ENCODE results near the gene TLR6.

TLR6 gene, protein sequence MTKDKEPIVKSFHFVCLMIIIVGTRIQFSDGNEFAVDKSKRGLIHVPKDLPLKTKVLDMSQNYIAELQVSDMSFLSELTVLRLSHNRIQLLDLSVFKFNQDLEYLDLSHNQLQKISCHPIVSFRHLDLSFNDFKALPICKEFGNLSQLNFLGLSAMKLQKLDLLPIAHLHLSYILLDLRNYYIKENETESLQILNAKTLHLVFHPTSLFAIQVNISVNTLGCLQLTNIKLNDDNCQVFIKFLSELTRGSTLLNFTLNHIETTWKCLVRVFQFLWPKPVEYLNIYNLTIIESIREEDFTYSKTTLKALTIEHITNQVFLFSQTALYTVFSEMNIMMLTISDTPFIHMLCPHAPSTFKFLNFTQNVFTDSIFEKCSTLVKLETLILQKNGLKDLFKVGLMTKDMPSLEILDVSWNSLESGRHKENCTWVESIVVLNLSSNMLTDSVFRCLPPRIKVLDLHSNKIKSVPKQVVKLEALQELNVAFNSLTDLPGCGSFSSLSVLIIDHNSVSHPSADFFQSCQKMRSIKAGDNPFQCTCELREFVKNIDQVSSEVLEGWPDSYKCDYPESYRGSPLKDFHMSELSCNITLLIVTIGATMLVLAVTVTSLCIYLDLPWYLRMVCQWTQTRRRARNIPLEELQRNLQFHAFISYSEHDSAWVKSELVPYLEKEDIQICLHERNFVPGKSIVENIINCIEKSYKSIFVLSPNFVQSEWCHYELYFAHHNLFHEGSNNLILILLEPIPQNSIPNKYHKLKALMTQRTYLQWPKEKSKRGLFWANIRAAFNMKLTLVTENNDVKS
- total RNA-seq = 4.9 reads per million, percentile 19 among the genes with 10 or more reads in this experiment

DNA sequence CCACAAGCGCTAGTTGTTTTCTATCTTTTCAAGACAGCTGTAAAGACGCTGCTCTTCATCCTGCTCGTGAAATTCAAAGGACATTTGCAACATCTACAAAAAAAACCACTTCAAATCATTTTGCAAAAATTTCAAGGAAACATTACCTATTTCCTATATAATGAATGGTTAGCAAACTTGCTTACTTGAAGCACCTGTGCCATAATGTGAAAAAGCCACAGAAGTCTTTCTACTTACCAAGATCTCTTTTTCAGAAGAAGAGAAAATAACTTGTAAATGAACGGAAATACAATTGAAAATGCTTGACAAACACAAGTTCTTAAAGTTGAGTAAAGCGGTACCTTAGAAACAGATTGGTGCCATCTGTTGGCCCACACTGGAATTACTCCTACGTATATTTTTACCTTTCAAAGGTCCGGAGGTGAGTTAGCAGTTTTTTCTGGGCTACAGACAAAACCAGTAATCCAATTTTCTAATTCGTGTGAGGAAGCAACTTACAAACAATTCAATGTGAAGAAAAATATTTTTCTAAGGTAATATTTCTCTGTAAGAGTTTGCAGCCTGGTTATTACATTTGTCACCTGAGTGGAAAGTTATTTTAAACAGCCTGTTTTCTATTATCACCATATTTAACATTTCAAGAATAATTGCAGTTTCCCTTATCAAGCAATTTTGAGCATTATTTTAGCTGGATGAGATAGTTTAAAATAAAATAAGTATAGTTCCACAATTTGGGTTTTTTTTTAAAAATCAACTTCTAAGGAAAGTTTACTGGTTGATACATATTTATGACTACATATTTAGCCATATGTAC, at the start of gene TLR6:
TLR6 (minus strand) TSS at position 294 of the 814 bp plus-strand sequence. CDS start 27,344 bp downstream, outside the sequence.
- peak; percentile 57 for DNase-seq

DNA sequence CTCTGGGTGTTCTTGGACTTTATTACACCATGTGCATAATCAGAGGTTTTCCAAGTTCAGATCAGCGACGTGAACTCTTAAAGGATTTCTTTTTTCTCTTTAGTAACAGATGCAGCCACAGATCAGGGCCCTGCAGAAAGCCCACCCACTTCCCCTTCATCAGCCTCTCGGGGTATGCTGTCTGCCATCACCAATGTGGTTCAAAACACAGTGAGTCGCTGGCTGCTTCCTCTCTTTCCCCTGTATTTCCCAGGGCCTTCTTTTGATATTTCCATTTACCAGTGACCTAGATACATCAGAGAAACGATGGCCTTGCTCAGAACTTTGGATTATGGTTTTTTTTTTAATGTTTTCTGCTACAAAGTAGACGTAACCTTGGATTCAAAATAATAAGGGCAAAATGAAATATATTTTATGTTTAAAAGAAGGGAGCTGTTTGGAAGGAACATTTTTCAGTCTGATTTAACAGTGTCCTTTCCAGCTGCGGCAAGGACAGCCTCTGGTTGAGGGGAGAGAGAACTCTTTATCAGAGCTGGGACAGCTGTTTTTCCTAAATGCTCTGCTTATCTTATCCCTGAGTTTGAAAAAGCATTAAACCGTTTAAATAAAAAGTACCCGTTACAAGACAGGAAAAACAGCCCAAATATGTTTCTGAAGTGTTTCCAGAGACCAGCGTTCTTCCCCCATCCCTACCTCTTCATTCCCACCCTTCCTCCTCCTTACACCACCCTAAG, 49.2 kb upstream of the TLR6 start:
- no peak for DNase-seq

DNA sequence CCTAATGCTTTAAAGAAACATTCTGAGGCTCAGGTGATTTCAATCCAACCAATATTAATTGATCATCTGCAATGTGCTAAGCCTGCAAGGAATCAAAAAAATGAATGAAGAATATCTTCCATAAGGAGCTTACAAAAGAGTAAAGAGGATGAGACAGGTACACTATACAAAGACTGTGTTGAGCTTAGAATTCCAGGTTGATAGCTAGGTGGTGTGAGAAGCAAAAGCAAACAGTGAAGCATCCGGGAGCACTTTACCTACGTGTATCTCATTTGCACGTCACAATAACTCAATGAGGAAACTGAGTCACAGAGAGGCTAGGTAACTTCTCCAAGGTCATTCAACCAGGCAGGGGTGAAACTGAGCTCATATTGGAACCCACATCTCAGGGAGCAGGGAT, 48.1 kb upstream of the TLR6 start:
- no peak for DNase-seq

DNA sequence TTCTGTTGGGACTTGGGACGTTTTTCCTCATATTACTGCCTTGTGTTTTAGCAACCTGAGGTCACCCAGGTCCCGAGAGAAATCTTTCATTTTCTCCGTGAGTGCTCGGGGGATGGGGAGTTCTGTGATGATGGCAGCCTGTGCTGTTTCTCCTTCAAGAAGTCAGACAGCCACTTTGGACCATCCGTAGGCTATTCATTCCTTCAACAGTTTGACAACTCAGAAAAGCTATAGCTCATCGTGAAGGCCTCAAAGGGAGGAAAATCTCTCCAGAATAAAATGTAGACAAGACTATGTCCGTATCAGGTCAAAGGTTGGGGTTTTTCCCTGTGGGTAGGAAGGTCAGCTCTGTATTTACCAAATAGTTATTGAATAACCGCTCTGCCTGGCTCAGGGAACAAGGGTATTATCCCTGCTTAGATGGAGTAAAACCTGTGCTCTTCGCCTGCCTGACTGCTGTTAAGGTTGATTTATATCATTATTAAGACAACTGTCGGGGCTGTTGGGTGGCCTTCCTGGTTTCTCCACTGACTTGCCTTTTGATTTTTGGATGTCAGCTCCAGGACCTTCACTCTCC, 47.6 kb upstream of the TLR6 start:
- DNase-seq = no peak

DNA sequence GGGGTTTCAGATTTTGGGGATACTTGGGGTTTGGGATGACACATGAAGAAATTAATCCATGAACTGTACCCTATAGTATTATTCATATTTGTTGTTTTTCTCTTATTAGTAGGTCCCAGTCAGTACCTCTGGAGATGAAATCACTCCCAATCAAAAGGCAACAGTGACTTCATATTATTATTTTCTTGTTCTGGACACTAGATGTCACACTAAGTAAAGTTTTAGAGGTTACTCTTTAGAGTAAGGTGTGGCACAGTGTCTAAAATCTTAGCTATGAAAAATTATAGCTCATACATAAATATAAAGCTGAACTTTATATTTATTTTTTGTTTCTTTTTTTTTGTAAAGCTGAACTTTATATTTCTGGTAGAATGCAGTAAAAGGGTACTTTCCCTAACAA, 46.1 kb upstream of the TLR6 start:
- DNase-seq = no peak

DNA sequence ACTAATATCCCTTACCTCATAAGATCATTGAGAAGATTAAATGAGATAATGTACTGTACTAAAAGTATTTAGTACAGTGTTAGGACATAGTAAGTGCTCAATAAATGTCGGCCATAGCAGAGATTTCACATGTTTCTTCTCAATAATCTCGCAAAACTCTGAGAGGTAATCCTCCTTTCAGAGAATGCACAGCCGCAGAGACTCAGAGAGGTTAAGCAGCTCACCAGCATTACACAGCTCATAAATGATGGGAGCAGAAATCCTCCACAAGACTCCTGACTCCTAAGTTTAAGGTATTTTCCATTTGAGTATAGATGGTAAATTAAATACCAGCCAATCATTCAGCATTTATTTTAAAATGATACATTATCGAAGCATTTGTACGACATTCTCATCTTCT, 45.6 kb upstream of the TLR6 start:
- no peak for DNase-seq

DNA sequence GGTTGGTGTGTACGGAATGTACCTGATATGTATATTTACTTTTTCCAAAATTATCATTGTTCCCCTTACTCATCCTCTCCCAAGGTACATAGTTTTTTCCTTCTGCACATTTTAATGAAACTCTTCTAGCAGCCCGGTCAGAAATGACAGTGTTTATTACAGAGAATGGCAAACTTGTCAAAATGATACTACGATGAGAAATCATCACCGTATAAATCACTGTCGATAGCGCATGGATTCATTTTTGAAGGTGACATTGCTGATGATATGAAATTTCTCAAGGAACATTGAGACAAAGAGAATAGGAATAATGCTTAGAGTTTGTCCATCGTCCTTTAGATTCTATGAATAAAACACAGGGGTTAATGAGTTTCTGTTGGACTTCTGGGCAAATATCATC, 41.6 kb upstream of the TLR6 start:
- DNase-seq = no peak

DNA sequence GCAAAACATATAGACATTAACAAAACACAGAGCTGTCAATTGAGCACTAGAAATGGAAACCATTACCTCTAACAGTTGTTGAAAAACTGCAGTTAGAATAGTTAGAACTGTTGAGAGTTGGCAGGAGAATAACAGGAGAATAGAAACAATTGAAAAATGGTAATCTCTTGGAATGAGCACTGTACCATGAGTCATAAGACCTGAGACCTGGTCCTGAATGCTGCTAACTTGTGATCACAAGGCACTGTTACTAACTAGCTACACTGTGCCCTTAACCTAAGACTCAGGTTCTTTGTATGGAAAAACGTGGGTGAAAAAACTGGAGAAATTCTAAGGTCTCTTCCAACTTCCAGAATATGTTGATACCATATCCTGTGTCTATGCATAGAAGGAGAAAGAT, 40.3 kb upstream of the TLR6 start:
- DNase-seq = no peak

DNA sequence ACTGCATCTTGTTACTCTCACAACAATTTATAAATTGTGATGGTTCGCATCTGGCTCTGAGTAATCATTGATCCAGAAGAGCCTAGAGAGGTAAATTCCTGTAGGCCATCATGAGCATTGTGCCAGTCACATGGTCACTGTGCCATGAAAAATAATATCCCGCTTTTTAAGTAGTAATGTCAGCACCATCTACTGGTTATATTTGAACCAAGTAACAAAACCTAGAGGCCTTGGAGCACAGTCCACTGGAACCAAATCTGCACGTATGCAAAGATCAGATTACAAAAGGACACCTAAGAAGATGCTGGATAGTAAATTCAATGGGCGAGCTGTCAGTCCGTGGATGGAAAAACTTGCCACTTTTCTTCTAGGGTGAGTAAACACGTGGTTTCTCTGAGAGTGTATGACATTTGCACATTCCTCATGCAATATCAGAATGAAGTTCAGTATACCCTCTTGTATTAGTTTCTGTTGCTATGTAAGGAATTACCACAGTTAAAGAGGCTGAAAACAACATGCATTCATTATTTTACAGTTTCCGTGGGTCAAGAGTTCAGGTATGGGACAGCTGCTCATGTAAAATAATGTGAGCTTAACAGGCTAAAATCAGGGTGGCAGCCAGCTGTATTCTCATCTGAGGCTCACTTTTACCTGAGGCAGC, 37.8 kb upstream of the TLR6 start:
- DNase-seq = no peak

DNA sequence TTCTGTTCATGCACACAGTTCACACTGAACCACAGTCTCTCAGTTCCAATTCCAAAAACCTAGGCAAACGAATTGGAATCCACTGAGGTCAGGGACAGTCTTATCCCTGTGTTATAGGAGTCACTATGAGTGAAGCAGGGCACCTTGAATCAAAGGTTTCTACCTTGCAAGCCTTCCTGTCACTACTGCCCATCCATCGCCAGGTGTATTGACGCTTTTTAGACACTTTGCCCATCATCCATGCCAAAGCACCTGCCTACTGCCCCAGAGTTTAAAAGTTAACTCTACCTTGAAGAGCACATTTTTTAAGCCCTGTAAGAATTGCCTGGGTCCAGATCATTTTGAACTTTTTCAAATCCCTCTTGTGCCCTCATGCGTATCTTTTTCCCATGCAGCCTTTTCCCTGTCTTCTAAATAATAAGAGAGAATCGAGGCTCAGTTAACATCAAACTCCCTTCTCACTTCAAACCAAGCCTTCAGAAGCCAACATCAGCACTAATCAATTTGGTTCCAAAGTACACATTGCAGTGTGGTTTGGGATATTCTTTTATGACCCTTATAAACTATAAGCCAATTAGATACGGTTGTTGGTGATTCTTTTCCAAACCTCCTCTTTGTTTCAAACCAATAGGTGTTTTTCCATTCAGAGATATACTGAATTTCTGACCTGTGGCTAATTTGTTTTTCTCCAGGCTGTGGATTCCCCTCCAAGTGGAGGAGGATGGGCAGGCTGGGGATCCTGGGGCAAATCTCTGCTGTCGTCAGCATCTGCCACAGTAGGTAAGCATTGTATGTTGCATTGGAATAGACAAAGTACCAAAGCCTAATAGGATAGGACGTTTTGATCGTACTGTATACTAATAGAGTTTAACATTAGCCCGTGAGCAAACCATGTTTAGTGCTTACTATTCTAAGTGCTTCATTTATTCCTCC, 34.7 kb upstream of the TLR6 start:
- no peak for DNase-seq

DNA sequence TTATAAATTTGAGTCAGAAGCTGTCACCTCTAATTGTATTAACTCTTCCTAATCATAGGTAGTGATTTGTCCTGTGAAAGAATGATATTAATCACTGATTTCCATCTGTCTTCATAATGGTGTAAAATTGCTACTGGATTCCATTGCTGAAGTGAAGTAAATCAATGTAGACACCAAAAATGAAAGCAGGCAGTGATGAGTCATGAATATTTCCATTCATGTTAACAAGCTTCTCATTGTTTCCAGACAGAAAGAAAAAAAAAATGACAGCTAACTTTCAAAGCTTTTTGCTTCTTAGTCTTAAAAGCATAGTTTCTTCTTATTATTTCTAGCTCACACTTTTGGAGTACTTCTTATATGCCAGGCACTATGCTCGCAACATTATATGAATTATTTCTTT, 32.5 kb upstream of the TLR6 start:
- DNase-seq = no peak

DNA sequence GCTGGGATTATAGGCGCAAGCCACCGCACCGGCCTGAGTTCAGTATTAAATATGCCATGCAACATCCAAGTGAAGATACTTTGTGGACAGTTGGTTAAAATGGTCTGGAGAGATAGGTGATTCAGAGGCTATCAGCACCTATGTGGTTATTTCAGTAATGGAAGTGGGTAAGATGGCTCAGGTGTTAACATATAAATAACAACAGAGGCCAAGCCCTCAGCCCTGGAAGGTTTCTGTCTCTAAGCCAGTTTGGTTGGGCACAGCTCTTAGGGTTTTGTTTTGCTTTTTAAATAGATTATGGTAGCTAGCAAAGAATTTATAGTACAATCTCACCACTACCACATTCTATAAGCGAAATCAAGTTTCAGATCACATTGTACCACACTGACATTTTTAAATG, 27.6 kb upstream of the TLR6 start:
- no peak for DNase-seq

DNA sequence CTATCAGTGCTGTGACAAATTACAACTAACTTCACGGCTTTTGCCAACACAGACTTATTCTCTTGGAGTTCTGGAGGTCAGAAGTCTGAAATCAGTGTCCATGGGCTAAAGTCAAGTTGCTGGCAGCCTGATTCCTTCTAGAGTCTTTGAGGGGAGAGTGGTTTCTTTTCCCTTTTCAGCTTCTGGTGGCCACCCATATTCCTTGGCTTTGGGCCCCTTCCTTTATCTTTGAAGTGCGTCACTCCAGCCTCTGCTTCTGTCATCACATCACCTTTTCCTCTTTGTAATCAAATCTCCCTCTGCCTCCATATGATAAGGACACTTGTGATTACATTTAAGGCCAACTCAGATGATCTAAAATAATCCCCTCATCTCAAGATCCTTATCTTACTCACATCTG, 20.0 kb upstream of the TLR6 start:
- no peak for DNase-seq

DNA sequence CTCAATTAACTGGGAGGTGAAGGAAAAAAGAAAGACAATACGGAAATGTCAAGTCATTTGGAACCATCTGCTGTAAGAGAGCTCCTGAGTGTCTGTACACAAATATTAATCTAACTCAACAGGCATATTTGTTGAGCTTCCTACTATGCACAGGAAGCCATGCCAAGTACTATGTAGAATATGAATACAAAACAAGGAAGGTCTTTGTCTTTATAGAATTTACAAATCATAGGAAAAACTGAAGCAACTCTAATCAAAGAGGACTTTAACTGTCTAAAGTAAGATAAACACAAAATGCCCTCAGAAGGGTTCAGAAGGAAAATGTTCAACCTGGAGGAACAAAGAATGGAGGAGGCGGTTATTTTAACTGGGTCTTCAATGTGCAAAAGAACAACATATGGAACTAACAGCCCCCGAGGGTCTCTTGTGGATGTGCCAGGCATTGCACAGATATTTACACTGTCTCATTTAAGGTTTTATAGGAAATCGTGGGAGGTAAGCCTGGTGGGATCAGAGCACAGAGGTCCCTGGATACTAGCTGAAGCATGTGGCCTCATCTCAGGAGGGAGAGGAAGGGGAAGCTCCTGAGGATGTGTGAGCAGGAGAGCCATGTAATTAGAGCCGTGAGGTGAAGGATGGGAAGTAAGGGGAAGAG, 16.8 kb upstream of the TLR6 start:
- no peak for DNase-seq

DNA sequence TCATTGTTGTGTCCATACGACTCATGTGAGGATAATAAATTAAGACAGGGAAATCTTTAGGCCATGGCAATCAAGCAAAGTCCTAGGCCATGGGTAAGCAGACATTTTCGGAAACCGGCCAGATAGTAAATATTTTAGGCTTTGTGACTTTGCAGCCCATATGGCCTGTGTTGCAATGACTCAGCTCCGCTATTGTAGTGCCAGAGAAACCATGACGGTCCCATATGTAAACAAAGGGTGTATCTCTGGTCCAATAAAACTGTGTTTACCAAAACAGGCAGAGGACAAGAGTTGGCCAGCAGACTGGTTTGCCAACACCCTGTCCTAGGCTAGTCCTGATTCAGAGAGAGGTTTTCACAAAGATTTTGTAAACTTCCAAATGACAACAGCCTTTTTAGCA, 16.0 kb upstream of the TLR6 start:
- no peak for DNase-seq

DNA sequence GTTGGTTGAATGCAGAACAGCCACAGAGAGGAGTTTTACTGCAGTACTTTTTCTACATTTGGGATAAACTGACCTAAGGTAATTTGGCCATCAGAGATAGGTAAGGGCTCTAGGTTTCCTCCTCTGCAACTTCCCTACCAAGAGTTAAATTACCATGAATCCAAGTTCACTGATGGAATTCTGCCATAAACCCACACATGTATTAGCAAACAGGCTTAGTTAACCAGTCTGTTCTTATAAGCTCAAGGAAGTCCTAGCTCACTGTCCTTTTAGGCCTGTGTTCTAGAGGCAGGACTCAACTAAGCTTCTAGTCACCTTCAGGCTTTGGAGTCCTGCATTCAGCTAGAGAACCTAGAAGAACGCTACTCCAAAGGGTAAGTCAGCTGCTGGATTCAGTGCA, 15.0 kb upstream of the TLR6 start:
- DNase-seq = no peak

DNA sequence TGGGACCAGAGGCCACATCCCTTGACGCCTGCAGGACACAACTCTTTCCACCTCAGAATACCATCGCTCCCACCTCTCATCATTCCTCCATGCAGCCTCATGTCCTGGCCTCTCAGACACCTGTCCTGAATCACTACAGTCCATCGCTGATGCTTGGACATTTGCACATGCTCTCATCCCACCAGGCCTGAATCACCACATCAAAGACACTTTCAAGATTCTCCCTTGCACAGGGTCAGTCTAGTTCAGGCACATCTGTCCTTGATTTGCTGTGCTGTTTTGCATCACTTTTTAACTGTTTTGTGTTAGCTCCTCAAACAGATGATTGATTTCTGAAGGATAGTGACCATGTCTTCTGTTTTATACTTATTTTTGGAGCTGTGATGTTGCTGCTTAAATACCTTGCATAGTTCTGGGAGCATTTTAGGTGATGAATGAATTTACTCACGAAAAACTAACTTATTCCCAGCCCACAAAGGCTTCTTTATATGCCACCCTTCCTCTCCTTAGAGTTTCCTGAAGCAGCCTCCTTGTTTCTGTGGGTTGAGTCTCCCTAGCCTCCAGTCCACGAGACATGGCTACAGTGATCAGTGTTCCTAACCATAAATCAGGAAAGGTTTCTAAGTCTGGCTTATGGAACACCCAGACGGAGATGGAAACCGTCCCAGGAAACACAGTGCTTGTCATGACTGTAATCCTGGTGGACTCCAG, 13.6 kb upstream of the TLR6 start:
- DNase-seq = no peak

DNA sequence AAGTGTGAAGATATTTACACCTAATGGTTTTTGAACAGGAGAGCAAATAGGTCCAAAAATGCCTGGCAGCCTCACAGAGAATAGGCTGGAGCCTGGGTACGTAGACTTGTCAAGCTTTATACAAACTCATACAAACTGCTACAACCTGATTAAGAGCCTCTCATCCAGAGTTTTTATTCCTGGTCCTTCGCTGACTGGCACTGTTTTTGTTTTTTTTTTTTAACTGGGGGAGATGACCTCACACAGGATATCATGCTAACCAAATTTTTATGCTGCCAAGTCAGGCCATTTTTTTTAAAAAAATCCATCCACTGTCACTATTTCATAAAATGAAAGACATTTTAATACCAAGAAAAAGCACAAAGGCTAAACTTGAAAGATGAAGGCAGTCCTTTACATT, 12.9 kb upstream of the TLR6 start:
- DNase-seq = no peak

Measured in effector CD4-positive, alpha-beta T cell (primary cell).